Myocyte (in vitro differentiated cells): ENCODE data around the gene SRCAP. TPM values are rescaled to one million over a fixed set of nuclear protein-coding genes. Genes with fewer than 3 reads are reported as not detected.
"Not testable (repeated sequence)": the region's sequence is repeated elsewhere in the genome, so short reads cannot be mapped to it uniquely, and the experiment has no call there.

Experiments
- DNase-seq: peaks from one replicate; pipeline ENCODE4 v3.0.0-alpha.2; 2012; ENCODE audit warnings: low read depth
- total RNA-seq: library from RNA; depleted of rRNA; stranded (reverse); fragments of >200 nt; gene quantifications from 2 replicates; pipeline ENCODE4 v1.2.3, GENCODE V29; 2014

The SRCAP gene
- total RNA-seq, 1 donor from 2014 or later: 13.9 TPM

DNA sequence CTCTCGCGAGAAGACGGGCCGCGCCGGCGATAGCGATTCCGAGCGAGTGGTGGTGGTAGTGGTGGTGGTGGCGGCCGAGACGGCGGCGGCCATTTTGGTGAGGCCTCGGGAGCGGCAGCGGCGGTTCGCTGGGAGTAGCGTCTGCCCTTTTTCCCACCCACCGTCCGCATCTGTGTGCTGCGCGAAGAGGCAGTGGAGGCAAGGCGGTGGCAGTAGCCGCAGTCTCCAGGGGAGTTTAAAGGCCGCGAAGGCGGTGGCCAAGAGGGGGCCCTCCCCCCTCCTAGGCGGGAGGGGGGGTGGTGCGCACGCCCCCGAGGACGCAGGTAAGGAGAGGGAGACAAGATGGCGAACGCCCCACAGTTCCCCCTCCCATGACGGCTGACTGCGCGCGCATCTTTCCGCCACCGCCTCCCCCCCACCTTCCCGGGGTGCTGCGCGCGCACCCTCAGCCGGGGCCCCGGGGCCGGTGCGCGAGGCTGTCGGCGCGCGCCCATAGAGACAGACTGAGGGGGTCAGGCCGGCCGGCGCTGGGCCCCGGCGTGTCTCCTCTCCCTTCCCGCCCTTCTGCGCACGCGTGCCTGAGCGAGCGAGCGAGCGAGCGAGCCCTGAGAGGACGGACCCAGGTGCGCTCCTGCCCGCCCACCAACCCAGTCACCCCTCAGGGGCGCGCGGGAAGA is 694 bp upstream of the SRCAP start:
- DNase-seq: peak; percentile 97

DNA sequence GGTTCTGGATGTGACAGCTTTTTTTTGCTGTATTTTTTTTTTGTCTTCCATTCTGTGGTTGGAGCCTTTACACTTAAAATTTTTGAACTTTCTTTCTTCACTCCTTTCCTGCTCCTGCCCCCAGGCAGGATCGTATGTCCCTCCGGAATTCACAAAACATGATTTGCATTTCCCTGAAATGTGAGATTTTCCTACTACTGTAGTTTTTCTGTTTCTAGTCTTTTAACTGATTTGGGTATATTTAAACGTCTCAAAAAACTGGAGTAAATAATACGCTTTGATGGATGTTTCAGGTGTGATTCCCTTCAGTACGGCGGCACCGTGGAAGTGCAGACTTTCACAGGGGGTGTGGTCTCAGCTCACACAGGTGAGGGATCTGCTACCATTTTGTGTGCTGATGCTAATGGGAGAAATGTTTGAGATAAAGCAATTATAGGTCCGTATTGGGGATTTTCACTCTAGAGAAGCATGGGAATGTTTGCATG is 686 bp downstream of the SRCAP start:
- no peak for DNase-seq

DNA sequence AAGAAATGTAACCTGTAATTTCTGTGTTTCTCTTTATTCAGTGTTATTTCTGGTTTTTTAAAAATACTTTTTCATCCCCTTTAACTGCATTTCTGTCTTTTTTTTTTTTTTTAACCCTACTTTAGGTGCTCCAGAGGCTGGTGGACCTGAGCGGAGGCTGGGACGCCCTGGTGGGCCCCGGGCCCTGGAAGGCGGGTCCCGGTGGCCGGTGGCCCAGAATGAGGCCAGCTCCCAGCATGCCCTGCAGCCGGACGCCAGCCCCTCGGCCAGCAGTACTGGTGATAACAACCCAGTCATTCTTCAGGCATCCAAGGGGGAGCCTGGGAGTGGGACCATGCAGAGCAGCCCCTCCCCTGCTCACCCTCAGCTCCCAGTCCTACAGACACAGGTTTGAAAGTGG is 1.5 kb downstream of the SRCAP start:
- no peak for DNase-seq

DNA sequence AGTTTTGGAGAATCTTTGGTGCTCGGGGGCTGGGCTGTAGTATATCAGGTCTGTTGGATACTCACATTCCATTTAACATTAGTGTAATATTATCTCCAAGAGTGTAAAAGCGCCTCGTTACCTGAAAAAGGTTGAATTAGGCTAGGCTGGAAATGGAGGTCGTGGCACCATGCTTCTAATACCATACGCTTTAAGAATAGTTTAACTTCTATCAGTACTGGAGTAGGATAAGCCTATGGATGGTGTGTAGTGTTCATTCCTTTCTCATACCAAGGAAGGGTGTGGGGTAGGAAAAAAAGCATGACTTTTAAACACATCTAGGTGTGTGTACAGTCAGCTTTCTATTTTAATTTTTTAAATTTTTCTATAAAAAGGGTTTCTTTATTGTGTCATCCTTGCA is 2.0 kb downstream of the SRCAP start:
- DNase-seq: no peak

DNA sequence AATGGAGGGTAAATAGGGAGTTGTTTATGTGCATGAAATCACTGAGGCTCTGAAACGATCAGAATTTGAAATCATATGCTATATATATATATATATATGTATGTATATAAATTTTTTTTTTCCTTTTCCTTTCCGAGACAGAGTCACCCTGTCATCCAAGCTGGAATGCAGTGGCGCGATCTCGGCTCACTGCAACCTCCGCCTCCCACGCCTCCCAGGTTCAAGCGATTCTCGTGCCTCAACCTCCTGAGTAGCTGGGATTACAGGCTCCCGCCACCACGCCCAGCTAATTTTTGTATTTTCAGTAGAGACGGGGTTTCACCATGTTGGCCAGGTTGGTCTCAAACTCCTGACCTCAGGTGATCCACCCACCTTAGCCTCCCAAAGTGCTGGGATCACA is 4.1 kb downstream of the SRCAP start:
- DNase-seq: not testable (repeated sequence)

DNA sequence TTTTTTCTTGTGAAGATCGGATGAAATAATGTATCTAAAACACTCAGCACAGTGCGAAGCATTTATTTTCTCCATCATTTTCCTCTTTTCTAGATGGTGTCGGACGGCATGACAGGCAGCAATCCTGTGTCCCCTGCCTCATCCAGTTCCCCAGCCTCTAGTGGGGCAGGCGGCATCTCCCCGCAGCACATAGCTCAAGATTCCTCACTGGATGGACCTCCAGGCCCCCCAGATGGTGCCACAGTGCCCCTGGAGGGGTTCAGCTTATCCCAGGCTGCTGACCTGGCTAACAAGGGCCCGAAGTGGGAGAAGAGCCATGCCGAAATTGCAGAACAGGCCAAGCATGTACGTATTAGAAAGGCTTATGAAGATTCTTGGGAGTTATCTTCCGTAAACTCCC is 5.0 kb downstream of the SRCAP start:
- no peak for DNase-seq

DNA sequence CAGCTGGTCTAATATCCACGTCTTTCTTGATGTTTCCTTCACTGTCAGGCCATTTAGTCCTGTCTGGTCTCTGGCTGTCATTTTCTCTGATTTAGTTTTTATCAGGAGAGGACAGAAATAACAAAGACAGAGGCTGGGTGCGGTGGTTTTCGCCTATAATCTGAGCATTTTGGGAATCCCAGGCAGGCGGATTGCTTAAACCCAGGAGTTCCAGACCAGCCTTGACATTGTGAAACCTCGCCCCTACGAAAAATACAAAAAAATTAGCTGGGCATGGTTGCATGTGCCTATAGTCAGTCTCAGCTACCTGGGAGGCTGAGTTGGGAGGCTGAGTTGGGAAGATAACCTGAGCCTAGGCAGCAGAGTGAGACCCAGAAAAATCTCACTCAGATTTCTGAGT is 7.1 kb downstream of the SRCAP start:
- DNase-seq: no peak

DNA sequence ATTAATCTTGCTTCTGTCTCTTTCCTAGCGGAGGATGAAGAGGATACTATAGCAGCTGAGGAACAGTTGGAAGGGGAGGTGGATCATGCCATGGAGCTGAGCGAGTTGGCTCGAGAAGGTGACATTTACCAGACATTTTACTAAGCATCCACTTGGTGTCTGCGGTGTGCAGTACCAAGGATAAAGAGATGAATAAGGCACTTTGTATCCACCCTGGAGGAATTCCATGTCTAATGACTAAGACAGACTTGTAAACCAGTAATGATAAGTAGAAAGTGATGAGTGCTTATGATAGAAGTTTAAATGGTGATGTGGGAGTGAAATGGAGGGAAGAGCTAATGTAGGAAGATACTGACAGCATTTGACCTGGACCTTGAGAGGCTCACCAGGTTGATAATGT is 12.0 kb downstream of the SRCAP start:
- no peak for DNase-seq

DNA sequence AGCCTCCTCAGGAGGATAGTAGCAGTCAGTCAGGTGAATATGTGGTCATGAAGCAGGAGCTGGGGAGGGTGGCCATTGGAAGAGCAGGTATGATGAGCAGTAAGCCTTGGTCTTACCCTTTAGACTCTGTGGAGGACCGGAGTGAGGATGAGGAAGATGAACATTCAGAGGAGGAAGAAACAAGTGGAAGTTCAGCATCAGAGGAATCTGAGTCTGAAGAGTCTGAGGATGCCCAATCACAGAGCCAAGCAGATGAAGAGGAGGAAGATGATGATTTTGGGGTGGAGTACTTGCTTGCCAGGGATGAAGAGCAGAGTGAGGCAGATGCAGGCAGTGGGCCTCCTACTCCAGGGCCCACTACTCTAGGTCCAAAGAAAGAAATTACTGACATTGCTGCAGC is 12.7 kb downstream of the SRCAP start:
- no peak for DNase-seq

DNA sequence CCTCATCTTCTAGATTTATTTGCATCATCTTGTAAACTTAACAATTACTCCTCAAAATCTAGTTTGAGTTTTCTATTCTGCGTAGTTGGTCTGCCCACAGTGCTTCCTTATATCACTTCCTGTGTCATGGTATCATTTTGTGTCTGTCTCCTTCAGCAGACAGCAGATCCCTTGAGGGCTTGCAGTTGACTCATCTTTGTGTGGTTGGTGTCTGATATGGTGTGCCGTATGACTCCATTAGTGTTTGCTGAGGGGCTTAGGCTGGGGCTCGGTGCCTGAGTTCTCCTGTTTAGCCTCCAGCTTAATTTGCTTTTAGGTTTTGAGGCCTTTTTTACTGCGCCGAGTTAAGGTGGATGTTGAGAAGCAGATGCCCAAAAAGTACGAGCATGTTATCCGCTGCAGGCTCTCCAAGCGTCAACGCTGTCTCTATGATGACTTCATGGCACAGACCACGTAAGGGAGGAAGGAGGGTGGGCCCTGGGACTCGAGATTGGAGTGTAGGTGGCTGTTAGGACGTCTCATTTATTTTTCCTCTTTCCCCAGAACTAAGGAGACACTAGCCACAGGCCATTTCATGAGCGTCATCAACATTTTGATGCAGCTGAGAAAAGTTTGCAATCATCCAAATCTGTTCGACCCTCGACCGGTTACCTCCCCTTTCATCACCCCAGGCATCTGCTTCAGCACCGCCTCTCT is 16.9 kb downstream of the SRCAP start:
- DNase-seq: no peak

DNA sequence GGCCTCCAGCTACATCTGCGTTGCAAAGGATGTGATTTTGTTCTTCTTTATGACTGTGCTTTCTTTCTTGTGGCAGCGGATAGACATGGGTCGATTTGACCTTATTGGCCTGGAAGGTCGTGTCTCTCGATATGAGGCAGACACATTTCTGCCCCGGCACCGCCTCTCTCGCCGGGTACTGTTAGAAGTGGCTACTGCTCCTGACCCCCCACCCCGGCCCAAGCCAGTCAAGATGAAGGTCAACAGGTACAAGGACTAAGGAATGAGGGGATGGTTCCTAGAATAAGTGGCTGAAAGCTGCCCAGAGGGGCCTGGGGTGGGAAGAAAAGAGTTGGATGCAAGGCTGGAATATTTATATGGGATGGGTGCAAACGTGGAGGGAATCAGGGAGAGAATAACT is 21.1 kb downstream of the SRCAP start:
- no peak for DNase-seq

DNA sequence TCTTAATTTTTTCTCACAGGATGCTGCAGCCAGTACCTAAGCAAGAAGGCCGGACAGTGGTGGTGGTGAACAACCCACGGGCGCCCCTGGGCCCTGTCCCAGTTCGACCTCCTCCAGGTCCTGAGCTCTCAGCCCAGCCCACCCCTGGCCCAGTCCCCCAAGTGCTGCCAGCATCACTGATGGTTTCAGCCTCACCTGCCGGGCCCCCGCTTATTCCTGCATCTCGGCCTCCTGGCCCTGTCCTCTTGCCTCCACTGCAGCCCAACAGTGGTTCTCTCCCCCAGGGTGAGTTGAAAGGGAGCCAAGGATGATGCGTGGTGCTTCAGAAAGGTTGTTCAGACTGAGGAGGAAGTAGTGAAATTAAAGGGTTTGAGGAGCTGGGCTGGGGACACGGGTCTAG is 21.7 kb downstream of the SRCAP start:
- DNase-seq: no peak

DNA sequence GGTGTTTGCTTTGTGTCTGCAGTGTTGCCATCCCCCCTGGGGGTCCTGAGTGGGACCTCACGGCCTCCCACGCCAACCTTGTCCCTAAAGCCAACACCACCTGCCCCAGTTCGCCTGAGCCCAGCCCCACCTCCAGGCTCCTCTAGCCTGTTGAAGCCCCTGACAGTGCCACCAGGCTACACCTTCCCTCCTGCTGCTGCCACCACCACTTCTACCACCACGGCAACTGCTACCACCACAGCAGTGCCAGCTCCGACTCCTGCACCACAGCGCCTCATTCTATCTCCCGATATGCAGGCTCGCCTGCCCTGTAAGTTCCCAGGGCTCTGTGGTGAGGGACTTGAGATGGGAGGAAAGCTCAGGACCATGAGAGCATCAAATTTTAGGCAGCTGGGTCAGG is 22.2 kb downstream of the SRCAP start:
- no peak for DNase-seq

DNA sequence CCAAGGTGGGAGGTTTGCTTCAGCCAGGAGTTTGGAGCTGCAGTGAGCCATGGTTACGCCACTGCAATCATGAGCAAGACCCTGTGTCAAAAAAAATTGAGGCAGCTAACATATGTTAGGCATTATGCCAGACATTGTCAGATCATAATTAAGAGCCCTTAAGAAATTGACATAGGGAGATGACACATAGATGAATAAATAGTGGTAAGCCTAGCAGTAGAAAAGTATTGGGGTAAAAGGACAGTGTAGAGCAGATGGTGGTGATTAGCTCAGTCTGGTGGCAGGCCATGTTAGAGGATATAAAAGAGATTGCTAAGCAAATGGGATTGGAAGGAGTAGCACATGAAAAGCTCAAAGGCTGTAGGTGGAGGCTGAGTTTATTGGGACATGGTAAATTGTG is 22.6 kb downstream of the SRCAP start:
- no peak for DNase-seq

DNA sequence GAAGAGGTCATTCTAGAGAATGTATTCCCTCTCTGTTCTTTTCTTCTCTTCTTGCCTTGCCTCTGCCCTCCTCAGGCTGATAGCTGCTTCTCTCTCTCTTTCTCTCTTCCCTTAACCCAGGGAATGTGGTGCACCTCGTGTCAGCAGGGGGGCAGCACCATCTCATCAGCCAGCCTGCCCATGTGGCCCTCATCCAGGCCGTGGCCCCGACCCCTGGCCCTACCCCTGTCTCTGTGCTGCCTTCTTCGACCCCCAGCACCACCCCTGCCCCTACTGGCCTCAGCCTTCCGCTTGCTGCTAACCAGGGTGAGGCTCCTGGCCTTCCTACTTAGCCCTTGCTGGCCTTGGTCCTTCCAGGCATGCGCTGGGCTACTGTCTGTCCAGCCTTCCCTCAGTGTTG is 23.5 kb downstream of the SRCAP start:
- no peak for DNase-seq

DNA sequence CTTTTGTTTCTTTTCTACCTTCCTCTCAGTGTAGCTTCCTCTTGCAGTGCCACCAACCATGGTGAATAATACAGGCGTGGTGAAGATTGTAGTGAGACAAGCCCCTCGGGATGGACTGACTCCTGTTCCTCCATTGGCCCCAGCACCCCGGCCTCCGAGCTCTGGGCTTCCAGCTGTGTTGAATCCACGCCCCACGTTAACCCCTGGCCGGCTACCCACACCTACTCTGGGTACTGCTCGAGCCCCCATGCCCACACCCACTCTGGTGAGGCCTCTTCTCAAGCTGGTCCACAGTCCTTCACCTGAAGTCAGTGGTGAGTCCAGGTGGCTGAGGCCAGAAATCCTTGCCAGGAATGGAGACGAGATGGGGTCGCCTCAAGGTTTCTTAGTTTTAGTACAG is 23.9 kb downstream of the SRCAP start:
- no peak for DNase-seq

DNA sequence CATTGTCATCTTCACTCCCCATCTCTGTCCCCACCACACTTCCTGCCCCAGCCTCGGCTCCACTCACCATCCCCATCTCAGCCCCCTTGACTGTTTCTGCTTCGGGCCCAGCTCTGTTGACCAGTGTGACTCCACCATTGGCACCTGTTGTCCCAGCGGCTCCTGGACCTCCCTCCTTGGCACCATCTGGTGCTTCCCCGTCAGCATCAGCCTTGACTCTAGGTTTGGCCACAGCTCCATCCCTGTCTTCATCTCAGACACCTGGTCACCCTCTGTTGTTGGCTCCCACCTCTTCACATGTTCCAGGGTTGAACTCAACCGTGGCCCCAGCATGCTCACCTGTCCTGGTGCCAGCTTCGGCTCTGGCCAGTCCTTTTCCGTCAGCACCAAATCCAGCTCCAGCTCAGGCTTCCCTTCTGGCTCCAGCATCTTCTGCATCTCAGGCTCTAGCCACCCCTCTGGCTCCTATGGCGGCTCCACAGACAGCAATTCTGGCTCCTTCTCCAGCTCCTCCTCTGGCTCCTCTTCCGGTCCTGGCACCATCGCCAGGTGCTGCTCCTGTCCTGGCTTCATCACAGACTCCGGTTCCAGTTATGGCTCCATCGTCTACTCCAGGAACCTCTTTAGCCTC is 24.9 kb downstream of the SRCAP start:
- no peak for DNase-seq

DNA sequence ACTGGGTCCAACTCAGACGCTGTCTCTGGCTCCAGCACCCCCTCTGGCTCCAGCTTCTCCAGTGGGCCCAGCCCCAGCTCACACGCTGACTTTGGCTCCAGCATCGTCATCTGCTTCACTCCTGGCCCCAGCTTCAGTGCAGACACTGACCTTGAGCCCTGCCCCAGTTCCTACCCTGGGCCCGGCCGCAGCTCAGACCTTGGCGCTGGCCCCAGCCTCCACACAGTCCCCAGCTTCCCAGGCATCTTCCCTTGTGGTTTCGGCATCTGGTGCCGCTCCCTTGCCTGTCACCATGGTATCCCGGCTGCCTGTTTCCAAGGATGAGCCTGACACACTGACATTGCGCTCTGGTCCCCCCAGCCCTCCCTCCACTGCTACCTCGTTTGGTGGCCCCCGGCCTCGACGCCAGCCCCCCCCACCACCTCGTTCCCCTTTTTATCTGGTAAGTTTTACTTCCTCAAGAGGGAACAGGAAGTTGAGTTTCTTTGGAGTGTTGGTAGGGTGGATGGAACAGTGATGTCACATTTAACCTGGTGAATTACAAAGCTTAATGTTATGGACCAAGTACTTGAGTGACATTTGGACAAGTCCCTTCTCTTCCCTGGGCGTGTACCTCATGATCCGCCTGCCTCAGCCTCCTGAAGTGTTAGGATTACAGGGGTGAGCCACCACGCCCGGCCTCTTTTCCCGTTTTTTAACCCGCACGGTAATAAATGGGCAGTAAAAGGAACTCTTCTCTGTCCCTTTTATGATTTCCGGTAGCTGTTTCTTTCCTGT is 25.9 kb downstream of the SRCAP start:
- peak; percentile 75 for DNase-seq

DNA sequence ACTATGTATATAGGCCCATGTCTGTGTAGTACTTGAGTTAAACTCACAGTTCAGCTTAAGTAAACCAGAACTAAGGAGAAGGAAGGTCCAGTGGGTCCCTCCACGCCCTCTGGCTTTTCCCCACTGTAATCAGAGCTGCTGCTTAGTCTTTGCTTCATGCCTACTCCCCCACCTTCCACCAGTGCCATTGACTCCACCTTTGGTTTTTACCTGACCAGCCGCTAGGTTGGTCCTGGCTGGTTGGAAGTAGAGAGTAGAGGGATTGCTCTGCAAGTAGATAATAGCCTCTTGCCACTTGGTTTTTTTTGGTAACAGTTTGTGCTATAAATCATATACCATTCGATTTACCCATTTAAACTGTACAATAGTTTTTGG is 26.4 kb downstream of the SRCAP start:
- DNase-seq: no peak

DNA sequence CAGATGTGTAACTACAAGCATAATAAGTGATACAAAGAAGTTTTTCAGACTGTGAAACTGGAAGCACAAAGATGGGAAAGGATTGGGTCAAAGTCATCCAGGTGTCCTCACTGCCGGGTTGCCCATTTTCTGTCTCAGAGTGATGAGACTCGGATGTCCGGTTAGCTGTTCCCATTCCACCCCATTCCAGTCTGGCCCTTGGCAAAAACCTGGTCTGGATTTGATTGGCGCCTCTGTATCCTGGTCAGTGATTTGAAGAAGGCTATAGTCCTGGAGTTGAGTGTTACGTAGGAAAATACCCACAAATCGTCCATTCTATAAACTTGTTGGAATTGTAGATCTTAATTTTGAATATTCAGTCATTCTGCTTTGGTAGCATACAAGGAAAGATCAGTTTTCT is 29.4 kb downstream of the SRCAP start:
- DNase-seq: no peak

DNA sequence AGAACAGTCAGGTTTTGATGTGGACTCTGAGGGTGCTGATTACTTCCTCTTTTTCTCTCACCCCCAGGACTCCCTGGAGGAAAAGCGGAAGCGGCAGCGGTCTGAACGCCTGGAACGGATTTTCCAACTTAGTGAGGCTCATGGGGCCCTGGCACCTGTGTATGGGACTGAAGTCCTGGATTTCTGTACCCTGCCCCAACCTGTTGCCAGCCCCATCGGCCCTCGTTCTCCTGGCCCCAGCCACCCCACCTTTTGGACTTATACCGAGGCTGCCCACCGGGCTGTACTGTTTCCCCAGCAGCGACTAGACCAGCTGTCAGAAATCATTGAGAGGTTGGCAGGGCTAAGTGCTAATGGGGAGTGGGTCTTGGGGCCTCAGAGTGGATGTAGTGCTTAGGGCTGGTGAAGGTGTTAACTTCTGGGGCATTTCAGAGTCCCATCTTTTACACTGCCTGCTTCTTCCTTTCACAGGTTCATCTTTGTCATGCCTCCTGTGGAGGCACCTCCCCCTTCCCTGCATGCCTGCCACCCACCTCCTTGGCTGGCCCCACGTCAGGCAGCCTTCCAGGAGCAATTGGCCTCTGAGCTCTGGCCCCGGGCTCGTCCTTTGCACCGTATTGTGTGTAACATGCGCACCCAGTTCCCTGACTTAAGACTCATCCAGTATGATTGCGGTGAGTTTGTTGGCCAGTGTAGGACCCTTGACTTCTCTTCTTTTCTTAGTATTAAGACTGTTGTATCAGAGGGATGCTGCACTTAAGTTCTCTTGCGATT is 30.1 kb downstream of the SRCAP start:
- no peak for DNase-seq
